IMR-90 (cell line): Measurements from ENCODE around the gene AP2M1. TPM values are rescaled to one million over a fixed set of nuclear protein-coding genes. Genes with fewer than 3 reads are reported as not detected.

Experiments
- ATAC-seq: fragments of 200-7000 bp; cut with Tn5 transposase; 2 replicates; pipeline ENCODE4 v1.9.1; 2020; ENCODE audit warnings: low read depth, mild to moderate bottlenecking, moderate library complexity
- BruUV-seq: library from RNA; stranded (reverse); fragments of 400-500 nt; replicated peaks from 2 replicates; lab custom pipeline; 2021; lab: Mats Ljungman, UMichigan
- CTCF ChIA-PET: fragments of 300-600 bp; formaldehyde crosslinking; extraction: SDS; loops from one replicate; lab custom pipeline; 2021; ENCODE audit warnings: antibody characterized with exemption; lab: Yijun Ruan, JAX
- POLR2A ChIA-PET: fragments of 300-600 bp; sonication (Branson Sonifier 250); formaldehyde crosslinking; loops from one replicate; lab custom pipeline; 2022; ENCODE audit warnings: antibody characterized with exemption; ENCODE audit not compliant: unreplicated experiment; lab: Charles Lee
- DNase-seq: peaks from one replicate; pipeline ENCODE4 v3.0.0; 2013
- H2AFZ ChIP-seq: replicated peaks from 2 replicates; pipeline ENCODE3; 2013; ENCODE audit warnings: low read length, mild to moderate bottlenecking; ENCODE audit not compliant: poor library complexity
- H2AK5ac ChIP-seq: 2 replicates; pipeline ENCODE4 v1.6.1; 2013; ENCODE audit warnings: low read depth, low read length, inconsistent platforms
- H2AK9ac ChIP-seq: replicated peaks from 2 replicates; pipeline ENCODE3; 2013; ENCODE audit warnings: mild to moderate bottlenecking, low read depth, low read length, moderate library complexity; ENCODE audit not compliant: poor library complexity
- H2BK120ac ChIP-seq: 2 replicates; pipeline ENCODE4 v1.6.1; 2013; ENCODE audit warnings: low read depth, low read length, inconsistent platforms
- H2BK15ac ChIP-seq: 3 replicates; pipeline ENCODE4 v1.6.1; 2013; ENCODE audit warnings: low read depth, low read length, inconsistent platforms
- H2BK20ac ChIP-seq: 2 replicates; pipeline ENCODE4 v1.6.1; 2013; ENCODE audit warnings: low read depth, mild to moderate bottlenecking, inconsistent platforms, low read length, moderate library complexity
- H2BK5ac ChIP-seq: 2 replicates; pipeline ENCODE4 v1.6.1; 2013; ENCODE audit warnings: mild to moderate bottlenecking, low read depth, low read length, inconsistent platforms; ENCODE audit not compliant: poor library complexity, severe bottlenecking
- H3K14ac ChIP-seq: replicated peaks from 2 replicates; pipeline ENCODE4 v1.6.1; 2013; ENCODE audit warnings: low read depth, low read length, inconsistent platforms
- H3K18ac ChIP-seq: 2 replicates; pipeline ENCODE4 v1.6.1; 2013; ENCODE audit warnings: low read depth, low read length, control low read depth
- H3K23ac ChIP-seq: 2 replicates; pipeline ENCODE4 v1.6.1; 2013; ENCODE audit warnings: low read depth, low read length, inconsistent platforms
- H3K27ac ChIP-seq: 2 replicates; pipeline ENCODE4 v1.5.1; 2013; ENCODE audit warnings: mild to moderate bottlenecking, control low read depth, low read length; ENCODE audit not compliant: insufficient read depth
- H3K27me3 ChIP-seq: 2 replicates; pipeline ENCODE4 v1.6.1; 2013; ENCODE audit warnings: low read length; ENCODE audit not compliant: control insufficient read depth, insufficient read depth
- H3K36me3 ChIP-seq: 2 replicates; pipeline ENCODE4 v1.6.1; 2013; ENCODE audit warnings: low read length, mixed read lengths; ENCODE audit not compliant: control insufficient read depth, insufficient read depth
- H3K4ac ChIP-seq: 2 replicates; pipeline ENCODE4 v1.6.1; 2013; ENCODE audit warnings: low read depth, low read length, inconsistent platforms
- H3K4me1 ChIP-seq: 2 replicates; pipeline ENCODE4 v1.6.1; 2013; ENCODE audit warnings: low read length, mixed read lengths; ENCODE audit not compliant: control insufficient read depth, insufficient read depth
- H3K4me2 ChIP-seq: 2 replicates; pipeline ENCODE4 v1.6.1; 2013; ENCODE audit warnings: low read depth, mild to moderate bottlenecking, control low read depth, low read length, moderate library complexity
- H3K4me3 ChIP-seq: 2 replicates; pipeline ENCODE4 v1.5.1; 2013; ENCODE audit warnings: low read depth, mild to moderate bottlenecking, control low read depth, low read length, moderate library complexity; ENCODE audit not compliant: insufficient read depth
- H3K56ac ChIP-seq: 2 replicates; pipeline ENCODE4 v1.6.1; 2013; ENCODE audit warnings: low read length, inconsistent platforms; ENCODE audit not compliant: insufficient read depth; ENCODE audit errors: extremely low read depth
- H3K79me1 ChIP-seq, 2 experiments: 2 replicates each; pipeline ENCODE4 v1.6.1; 2013; ENCODE audit warnings: low read length in 2 of 2, inconsistent platforms in 1 of 2, low read depth in 1 of 2
- H3K9ac ChIP-seq: 2 replicates; pipeline ENCODE4 v1.6.1; 2013; ENCODE audit warnings: low read depth, low read length, control low read depth
- H3K9me1 ChIP-seq: 2 replicates; pipeline ENCODE4 v1.6.1; 2013; ENCODE audit warnings: low read length, inconsistent platforms; ENCODE audit not compliant: insufficient read depth
- H3K9me3 ChIP-seq: 2 replicates; pipeline ENCODE4 v1.6.1; 2013; ENCODE audit warnings: low read length; ENCODE audit not compliant: control insufficient read depth, insufficient read depth
- H4K20me1 ChIP-seq: 2 replicates; pipeline ENCODE4 v1.6.1; 2013; ENCODE audit warnings: low read length, inconsistent platforms; ENCODE audit not compliant: insufficient read depth
- H4K5ac ChIP-seq: 2 replicates; pipeline ENCODE4 v1.6.1; 2013; ENCODE audit warnings: mild to moderate bottlenecking, low read depth, low read length, control low read depth
- H4K8ac ChIP-seq, 2 experiments: 2 replicates each; pipeline ENCODE4 v1.6.1; 2013; ENCODE audit warnings: low read depth in 2 of 2, low read length in 2 of 2, control low read depth in 1 of 2, inconsistent platforms in 1 of 2
- H4K91ac ChIP-seq: 2 replicates; pipeline ENCODE4 v1.6.1; 2013; ENCODE audit warnings: low read depth, low read length, inconsistent platforms; ENCODE audit not compliant: insufficient read depth
- CHD1 ChIP-seq: IDR thresholded peaks from 2 replicates; pipeline ENCODE4 v1.6.1; 2012; ENCODE audit warnings: low read depth, low read length, improper control_type of control experiment
- CTCF ChIP-seq: conservative IDR thresholded peaks from 2 replicates; pipeline ENCODE4 v1.5.1; 2012; ENCODE audit warnings: mild to moderate bottlenecking, low read depth, low read length, improper control_type of control experiment
- RAD21 ChIP-seq: IDR thresholded peaks from 2 replicates; pipeline ENCODE4 v1.6.1; 2012; ENCODE audit warnings: low read length, improper control_type of control experiment
- WGBS, 2 experiments: methylation state at CpG; one replicate each; pipeline versions ENCODE4 v1.1.5 to v1.1.7; 2013; ENCODE audit warnings: missing lambda C conversion rate in 2 of 2; ENCODE audit not compliant: insufficient read length in 1 of 2; ENCODE audit errors: extremely low coverage in 2 of 2; 5-methylcytosine and 5-hydroxymethylcytosine counted together
- dilution Hi-C: fragments of 300-500 bp; cut with HindIII; formaldehyde crosslinking; loops from one replicate; pipeline ENCODE4 v1.14.3; 2018; ENCODE audit warnings: low sequenced_read_pairs; ENCODE audit not compliant: unreplicated experiment
- in situ Hi-C: fragments of 300-500 bp; cut with MboI; formaldehyde crosslinking; loops from 3 replicates; pipeline ENCODE4 v1.14.3; 2019; ENCODE audit warnings: low sequenced_read_pairs, inconsistent platforms, mixed read lengths
- intact Hi-C: fragments of 100-400 bp; cut with micrococcal nuclease; formaldehyde crosslinking; loops from 2 replicates; pipeline ENCODE4 v1.10.0; 2022
- polyA plus RNA-seq, 3 experiments: library from polyadenylated mRNA; depleted of rRNA; stranded (reverse); fragments of >200 nt; gene quantifications; 2 replicates each; pipeline ENCODE4 v1.2.3, GENCODE V29; 2012; ENCODE audit warnings: low replicate concordance in 1 of 3
- total RNA-seq: library from RNA; depleted of rRNA; stranded (reverse); fragments of >200 nt; gene quantifications from 2 replicates; pipeline ENCODE4 v1.2.3, GENCODE V29; 2012
- TF ChIP-seq, protein P1 (sequence below): fragments of 150-350 bp; IDR thresholded peaks from 2 replicates; pipeline ENCODE4 v1.6.1; 2017; ENCODE audit warnings: mild to moderate bottlenecking, antibody characterized with exemption, low read length, low read depth

AP2M1 gene
- total and polyA plus RNA-seq, 2 of the 4 experiments (the other 2 are of a cell fraction): 876 to 1,065 TPM

GRCh38 chr3:184189421-184189820 is 14.8 kb downstream of the AP2M1 start:
- BruUV-seq: no TSS peak
- TF ChIP-seq RAD21 (no peak), CHD1 (no peak), CTCF (no peak)
- TF ChIP-seq, protein P1, sequence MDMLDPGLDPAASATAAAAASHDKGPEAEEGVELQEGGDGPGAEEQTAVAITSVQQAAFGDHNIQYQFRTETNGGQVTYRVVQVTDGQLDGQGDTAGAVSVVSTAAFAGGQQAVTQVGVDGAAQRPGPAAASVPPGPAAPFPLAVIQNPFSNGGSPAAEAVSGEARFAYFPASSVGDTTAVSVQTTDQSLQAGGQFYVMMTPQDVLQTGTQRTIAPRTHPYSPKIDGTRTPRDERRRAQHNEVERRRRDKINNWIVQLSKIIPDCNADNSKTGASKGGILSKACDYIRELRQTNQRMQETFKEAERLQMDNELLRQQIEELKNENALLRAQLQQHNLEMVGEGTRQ: no peak
- POLR2A ChIA-PET: no interaction called here

More at GRCh38 chr3:184189421-184189820, 14.8 kb downstream of the AP2M1 start:
- H3K4ac ChIP-seq: no peak overlapping the region
- H3K9me3 ChIP-seq: no peaks in the 10 kb centered on the region
- H3K79me1 ChIP-seq: peaks cover 30 to 47% of the 10 kb centered on the region in 2 experiments
- no peak overlapping the region for H4K5ac ChIP-seq
- WGBS, 2 experiments: 80% methylated on average over 4 of the region's 13 CpGs; no CpG with 5 or more reads in 1 of the 2 experiments
- H3K23ac ChIP-seq: no peak overlapping the region
- no peak overlapping the region for H3K27ac ChIP-seq
- no peak overlapping the region for H3K4me2 ChIP-seq
- no peak for DNase-seq
- no peak overlapping the region for H3K18ac ChIP-seq
- dilution Hi-C loops: no loop called here
- no peak overlapping the region for H2BK120ac ChIP-seq
- no peak overlapping the region for H2BK15ac ChIP-seq
- H3K14ac ChIP-seq: no peak overlapping the region
- no peak overlapping the region for H3K56ac ChIP-seq
- intact Hi-C loops: no loop called here
- ATAC-seq: no peak
- H3K4me1 ChIP-seq: peaks cover 3% of the 10 kb centered on the region; the same call in 1 of the 2 replicates
- H2AK9ac ChIP-seq: no peak overlapping the region
- H2AFZ ChIP-seq: peak overlapping the region; percentile 15
- H3K4me3 ChIP-seq: no peak overlapping the region
- H3K9me1 ChIP-seq: 0 out of 2 replicates have a peak, but pooled peaks cover 8% of the 10 kb centered on the region
- no peaks in the 10 kb centered on the region for H3K27me3 ChIP-seq
- no peak overlapping the region for H4K91ac ChIP-seq
- CTCF ChIA-PET: no interaction called here
- peaks cover 19% of the 10 kb centered on the region; the same call in 1 of the 2 replicates for H4K20me1 ChIP-seq
- no peak overlapping the region for H2BK20ac ChIP-seq
- H2AK5ac ChIP-seq: no peak overlapping the region
- in situ Hi-C loops: no loop called here
- H2BK5ac ChIP-seq: no peak overlapping the region
- peaks cover 58% of the 10 kb centered on the region for H3K36me3 ChIP-seq
- no peak overlapping the region for H3K9ac ChIP-seq
- H4K8ac ChIP-seq: no peak overlapping the region
